Measurements from ENCODE around the gene GOLIM4. TPM values are rescaled to one million over a fixed set of nuclear protein-coding genes. Genes with fewer than 3 reads are reported as not detected.

Gene GOLIM4
- polyA plus RNA-seq, 1 of the 3 experiments (the other 2 are of a cell fraction) = 42.3 TPM

- POLR2A ChIA-PET = no interaction called here
- H3K9me3 ChIP-seq = no peaks in the 10 kb centered on the region
- no peaks in the 10 kb centered on the region for H3K9me2 ChIP-seq
- no peak overlapping the region for H3K27ac ChIP-seq (ENCODE audit: low read depth in 2 of 2, low read length in 1 of 2)
- H2AFZ ChIP-seq (ENCODE audit: low read depth) = no peak overlapping the region
- peaks cover 3% of the 10 kb centered on the region for H3F3A ChIP-seq (replicated peaks; ENCODE audit: insufficient read depth)
- WGBS (ENCODE audit: low lambda C conversion rate) = 86% methylated on average over 2 of the region's 2 CpGs
- no peak overlapping the region for H3K9ac ChIP-seq
- peaks cover 38% of the 10 kb centered on the region for H4K20me1 ChIP-seq (ENCODE audit: insufficient read depth)
- H3K79me2 ChIP-seq (ENCODE audit: insufficient read depth) = peaks cover 97% of the 10 kb centered on the region
- CTCF ChIA-PET = interaction anchor here (0.7 to 6.1 kb wide), 9 partner anchors 9 to 794 kb away, joined by 3 to 59 read pairs (median 5); partner anchors contain the start of gene GOLIM4
- peaks cover 5 to 17% of the 10 kb centered on the region in 2 experiments for H3K4me1 ChIP-seq (ENCODE audit: control insufficient read depth in 1 of 2, insufficient read depth in 2 of 2, low read depth in 1 of 2, low read length in 1 of 2)
- H3K27me3 ChIP-seq (ENCODE audit: insufficient read depth) = no peaks in the 10 kb centered on the region
- H3K36me3 ChIP-seq (replicated peaks in 1 of 2; ENCODE audit: control insufficient read depth in 1 of 2, insufficient read depth in 2 of 2, low read length in 1 of 2) = no peaks in the 10 kb centered on the region
- no peak for DNase-seq
- no peak overlapping the region for H3K4me2 ChIP-seq
- TF ChIP-seq JUND (IDR thresholded peaks at IDR 0.05) = no peak
- TF ChIP-seq NFIC (IDR thresholded peaks at IDR 0.05; ENCODE audit: borderline replicate concordance) = no peak
- no peak for TF ChIP-seq GABPA (IDR thresholded peaks at IDR 0.05; ENCODE audit: low read depth)
- TF ChIP-seq CTCF (IDR thresholded peaks at IDR 0.05) = peak; percentile 49
- peak; percentile 56 for TF ChIP-seq RAD21 (IDR thresholded peaks at IDR 0.05; ENCODE audit: low read length)
- no peak overlapping the region for H3K4me3 ChIP-seq (ENCODE audit: low read depth in 2 of 2, low read length in 1 of 2)
Observed at GRCh38 chr3:168053115-168053514, 42.6 kb downstream of the GOLIM4 start.

- H3K4me1 ChIP-seq (ENCODE audit: control insufficient read depth in 1 of 2, insufficient read depth in 2 of 2, low read depth in 1 of 2, low read length in 1 of 2) = peaks cover 5 to 17% of the 10 kb centered on the region in 2 experiments
- H3K27ac ChIP-seq (ENCODE audit: low read depth in 2 of 2, low read length in 1 of 2) = no peak overlapping the region
- no peaks in the 10 kb centered on the region for H3K27me3 ChIP-seq (ENCODE audit: insufficient read depth)
- 95% methylated on average over 2 of the region's 2 CpGs for WGBS (ENCODE audit: low lambda C conversion rate)
- TF ChIP-seq RCOR1 (IDR thresholded peaks at IDR 0.05; ENCODE audit: low read length) = no peak
- TF ChIP-seq TCF12 (IDR thresholded peaks at IDR 0.05) = no peak
- no peaks in the 10 kb centered on the region for H3K9me2 ChIP-seq
- no peak overlapping the region for H3K4me3 ChIP-seq (ENCODE audit: low read depth in 2 of 2, low read length in 1 of 2)
- peaks cover 6% of the 10 kb centered on the region for H3F3A ChIP-seq (replicated peaks; ENCODE audit: insufficient read depth)
- DNase-seq = no peak
- H3K36me3 ChIP-seq (replicated peaks in 1 of 2; ENCODE audit: control insufficient read depth in 1 of 2, insufficient read depth in 2 of 2, low read length in 1 of 2) = no peaks in the 10 kb centered on the region
- H3K79me2 ChIP-seq (ENCODE audit: insufficient read depth) = peaks cover 97% of the 10 kb centered on the region
- peaks cover 43% of the 10 kb centered on the region for H4K20me1 ChIP-seq (ENCODE audit: insufficient read depth)
- no peak overlapping the region for H3K9ac ChIP-seq
- H3K4me2 ChIP-seq = no peak overlapping the region
- ChIA-PET CTCF (interaction anchor here (0.7 to 6.1 kb wide), 9 partner anchors 9 to 142 kb away, joined by 3 to 59 read pairs (median 5); partner anchors contain the start of gene GOLIM4), POLR2A (no interaction called here)
- H2AFZ ChIP-seq (ENCODE audit: low read depth) = no peak overlapping the region
- no peaks in the 10 kb centered on the region for H3K9me3 ChIP-seq
Observed at GRCh38 chr3:168052515-168052914, 43.2 kb downstream of the GOLIM4 start.

GRCh38 chr3:168051531-168052471 lies 43.9 kb downstream of the GOLIM4 start:
- ChIA-PET POLR2A (no interaction called here), CTCF (interaction anchor here (0.7 to 6.1 kb wide), 6 partner anchors 10 to 142 kb away, joined by 3 to 59 read pairs (median 14); partner anchors contain the start of gene GOLIM4)
- Histone ChIP-seq H4K20me1 (ENCODE audit: insufficient read depth) (peaks cover 45% of the 10 kb centered on the region), H3K9me2 (no peaks in the 10 kb centered on the region), H3K9ac (peak overlapping the region; percentile 3; the same call in 1 of the 2 replicates), H3K36me3 (replicated peaks in 1 of 2; ENCODE audit: control insufficient read depth in 1 of 2, insufficient read depth in 2 of 2, low read length in 1 of 2) (no peaks in the 10 kb centered on the region), H3K79me2 (ENCODE audit: insufficient read depth) (peaks cover 92% of the 10 kb centered on the region), H2AFZ (ENCODE audit: low read depth) (no peak overlapping the region), H3K4me3 (ENCODE audit: low read depth in 2 of 2, low read length in 1 of 2) (no peak overlapping the region), H3K4me1 (ENCODE audit: control insufficient read depth in 1 of 2, insufficient read depth in 2 of 2, low read depth in 1 of 2, low read length in 1 of 2) (peaks cover 5 to 17% of the 10 kb centered on the region in 2 experiments), H3F3A (replicated peaks; ENCODE audit: insufficient read depth) (peaks cover 6% of the 10 kb centered on the region), H3K4me2 (peak overlapping the region; percentile 63; the same call in 1 of the 2 replicates), H3K9me3 (no peaks in the 10 kb centered on the region), H3K27ac (ENCODE audit: low read depth in 2 of 2, low read length in 1 of 2) (peak overlapping the region in 1 of 2 experiments; percentile 66; a peak in 2 of 4 replicates), H3K27me3 (ENCODE audit: insufficient read depth) (no peaks in the 10 kb centered on the region)
- DNase-seq = no peak
- 72% methylated on average over 9 of the region's 9 CpGs for WGBS (ENCODE audit: low lambda C conversion rate)
- TF ChIP-seq CHD2 (IDR thresholded peaks at IDR 0.05; ENCODE audit: low read length, partially characterized antibody) = no peak
- TF ChIP-seq MEF2A (IDR thresholded peaks at IDR 0.05; ENCODE audit: borderline replicate concordance, low read depth) = peak; percentile 79
- TF ChIP-seq PBX3 (IDR thresholded peaks at IDR 0.05) = no peak
- TF ChIP-seq IRF3 (IDR thresholded peaks at IDR 0.05; ENCODE audit: low read depth, low read length) = no peak
- no peak for TF ChIP-seq GABPA (IDR thresholded peaks at IDR 0.05; ENCODE audit: low read depth)
- no peak for TF ChIP-seq YY1 (IDR thresholded peaks at IDR 0.05; ENCODE audit: low read depth)
- TF ChIP-seq POLR2AphosphoS5 (IDR thresholded peaks at IDR 0.05; ENCODE audit: low read depth, low read length) = no peak
- no peak for TF ChIP-seq JUND (IDR thresholded peaks at IDR 0.05)
